CD14-positive monocyte (primary cell): ENCODE measurements around the gene ARSH. TPM values are rescaled to one million over a fixed set of nuclear protein-coding genes. Genes with fewer than 3 reads are reported as not detected.

Experiments used
- DNase-seq, 3 donors: peaks; one replicate each; pipeline ENCODE4 v3.0.0-alpha.2; 2011 to 2022
- H2AFZ ChIP-seq: 2 replicates; pipeline ENCODE4 v1.6.0; 2012; ENCODE audit warnings: mild to moderate bottlenecking, low read depth, low read length, inconsistent platforms; ENCODE audit not compliant: insufficient read depth, poor library complexity, severe bottlenecking
- H3K27ac ChIP-seq, 2 donors: 1 replicate in 1 of 2; 2 replicates in 1 of 2; pipeline ENCODE4 v1.5.1; 2012 to 2013; ENCODE audit warnings: low read length in 2 of 2, control low read depth in 1 of 2, inconsistent platforms in 1 of 2, low read depth in 1 of 2, mild to moderate bottlenecking in 1 of 2
- H3K27me3 ChIP-seq, 2 donors: one replicate each; pipeline versions ENCODE4 v1.6.0 to v1.6.1; 2011 to 2013; ENCODE audit warnings: low read length in 2 of 2; ENCODE audit not compliant: control insufficient read depth in 2 of 2, insufficient read depth in 2 of 2
- H3K36me3 ChIP-seq, 2 donors: replicated peaks in 1 of 2; 1 replicate in 1 of 2; 2 replicates in 1 of 2; pipeline versions ENCODE4 v1.5.1 to v1.6.1; 2012 to 2013; ENCODE audit warnings: low read length in 2 of 2, control low read depth in 1 of 2, inconsistent platforms in 1 of 2, mild to moderate bottlenecking in 1 of 2; ENCODE audit not compliant: insufficient read depth in 2 of 2, control insufficient read depth in 1 of 2
- H3K4me1 ChIP-seq, 2 donors: 1 replicate in 1 of 2; 2 replicates in 1 of 2; pipeline versions ENCODE4 v1.5.1 to v1.6.1; 2012 to 2013; ENCODE audit warnings: low read length in 2 of 2, control low read depth in 1 of 2, inconsistent platforms in 1 of 2, mild to moderate bottlenecking in 1 of 2, moderate library complexity in 1 of 2; ENCODE audit not compliant: insufficient read depth in 2 of 2, control insufficient read depth in 1 of 2
- H3K4me2 ChIP-seq: replicated peaks from 2 replicates; pipeline ENCODE3; 2012; ENCODE audit warnings: low read length, moderate library complexity, mild to moderate bottlenecking; ENCODE audit not compliant: poor library complexity, severe bottlenecking; ENCODE audit errors: extremely low read depth
- H3K4me3 ChIP-seq, 3 experiments: fragments of 200-600 bp in 1 of 3; sonication (generic) in 1 of 3; replicated peaks in 1 of 3; 1 replicate in 2 of 3; 2 replicates in 1 of 3; pipeline ENCODE4 v1.5.1; 2011 to 2013; ENCODE audit warnings: low read length in 3 of 3, mild to moderate bottlenecking in 3 of 3, control low read depth in 2 of 3, low read depth in 2 of 3, inconsistent platforms in 1 of 3, moderate library complexity in 1 of 3
- H3K79me2 ChIP-seq: 2 replicates; pipeline ENCODE4 v1.6.0; 2012; ENCODE audit warnings: mild to moderate bottlenecking, control low read depth, inconsistent platforms, low read length, moderate library complexity; ENCODE audit not compliant: insufficient read depth
- H3K9ac ChIP-seq: 2 replicates; pipeline ENCODE4 v1.6.0; 2017; ENCODE audit warnings: low read length, mild to moderate bottlenecking; ENCODE audit not compliant: insufficient read depth, poor library complexity, severe bottlenecking
- H3K9me3 ChIP-seq, 2 donors: replicated peaks in 1 of 2; 1 replicate in 1 of 2; 2 replicates in 1 of 2; pipeline versions ENCODE4 v1.5.1 to v1.6.1; 2012 to 2013; ENCODE audit warnings: low read length in 2 of 2, control low read depth in 1 of 2; ENCODE audit not compliant: control insufficient read depth in 1 of 2, insufficient read depth in 1 of 2
- H4K20me1 ChIP-seq: 2 replicates; pipeline ENCODE4 v1.6.0; 2012; ENCODE audit warnings: mild to moderate bottlenecking, low read length, control low read depth, moderate library complexity; ENCODE audit not compliant: insufficient read depth
- H3K27ac Mint-ChIP-seq, 7 donors: one replicate each; pipeline ENCODE4 v1.8.0; 2020; ENCODE audit warnings: mild to moderate bottlenecking in 7 of 7, mixed read lengths in 7 of 7, moderate library complexity in 6 of 7, inconsistent platforms in 2 of 7
- H3K27me3 Mint-ChIP-seq, 3 donors: one replicate each; pipeline ENCODE4 v1.8.0; 2021 to 2022; ENCODE audit warnings: low read depth in 3 of 3, mild to moderate bottlenecking in 3 of 3, mixed read lengths in 3 of 3, moderate library complexity in 3 of 3, inconsistent platforms in 1 of 3
- H3K36me3 Mint-ChIP-seq, 2 donors: one replicate each; pipeline ENCODE4 v1.8.0; 2020; ENCODE audit warnings: mixed read lengths in 2 of 2, inconsistent platforms in 1 of 2, mild to moderate bottlenecking in 1 of 2
- H3K4me1 Mint-ChIP-seq: one replicate; pipeline ENCODE4 v1.8.0; 2020; ENCODE audit warnings: mild to moderate bottlenecking, mixed read lengths
- H3K4me3 Mint-ChIP-seq, 2 donors: one replicate each; pipeline ENCODE4 v1.8.0; 2020; ENCODE audit warnings: mild to moderate bottlenecking in 2 of 2, mixed read lengths in 2 of 2, moderate library complexity in 1 of 2
- H3K9me3 Mint-ChIP-seq, 7 donors: one replicate each; pipeline ENCODE4 v1.8.0; 2020 to 2022; ENCODE audit warnings: mixed read lengths in 7 of 7, mild to moderate bottlenecking in 6 of 7, moderate library complexity in 6 of 7, inconsistent platforms in 2 of 7
- WGBS: methylation state at CpG from one replicate; pipeline ENCODE4 v1.1.5; 2013; ENCODE audit warnings: missing lambda C conversion rate; ENCODE audit not compliant: insufficient coverage; 5-methylcytosine and 5-hydroxymethylcytosine counted together
- intact Hi-C, 2 donors: fragments of 100-400 bp; cut with micrococcal nuclease; formaldehyde crosslinking; loops; one replicate each; pipeline versions ENCODE4 v1.15.0 to v1.15.1; 2023
- polyA plus RNA-seq, 3 donors: library from polyadenylated mRNA; depleted of rRNA in 1 of 3; unstranded in 2 of 3; stranded (reverse) in 1 of 3; fragments of 300-500 nt in 2 of 3; fragments of >200 nt in 1 of 3; fragmentation: Illumina TruSeq in 2 of 3; gene quantifications; 1 replicate in 2 of 3; 2 replicates in 1 of 3; pipeline ENCODE4 v1.2.3, GENCODE V29; 2012 to 2021
- TF ChIP-seq, protein P1 (sequence below): fragments of 200-600 bp; IDR thresholded peaks from one replicate; pipeline ENCODE4 v1.8.0; 2022; ENCODE audit warnings: antibody characterized with exemption, mild to moderate bottlenecking

ARSH gene
- polyA plus RNA-seq, 3 donors: not detected

DNA sequence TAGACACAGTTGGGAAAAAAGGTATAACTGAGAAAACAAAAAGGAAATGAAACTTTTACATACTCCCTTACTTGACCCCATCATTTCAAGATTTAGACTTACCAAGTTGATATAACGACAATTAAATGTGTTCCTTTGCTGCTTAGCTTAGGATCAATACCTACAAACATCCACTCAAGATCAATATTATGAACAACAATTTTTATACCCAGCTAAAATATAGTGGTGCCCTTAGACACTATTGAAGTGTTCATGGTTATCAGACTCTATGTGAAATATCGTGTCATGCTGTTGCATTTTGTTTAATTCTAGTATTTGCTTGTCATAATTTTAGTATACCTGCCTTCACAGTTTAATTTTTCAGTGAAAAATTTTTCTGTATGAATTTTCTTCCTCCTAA is 4.2 kb downstream of the ARSH start:
- WGBS: no CpG with 5 or more reads among the region's 2 CpGs
- Histone ChIP-seq H3K79me2 (no peaks in the 10 kb centered on the region), H3K4me1 (no peaks in the 10 kb centered on the region), H3K4me2 (no peak overlapping the region), H3K36me3 (no peaks in the 10 kb centered on the region), H3K4me3 (no peak overlapping the region), H3K9me3 (peaks cover 13 to 19% of the 10 kb centered on the region in 2 donors), H3K27ac (no peak overlapping the region), H3K27me3 (no peaks in the 10 kb centered on the region), H3K9ac (no peak overlapping the region), H4K20me1 (no peaks in the 10 kb centered on the region), H2AFZ (no peak overlapping the region)
- TF ChIP-seq, protein P1, sequence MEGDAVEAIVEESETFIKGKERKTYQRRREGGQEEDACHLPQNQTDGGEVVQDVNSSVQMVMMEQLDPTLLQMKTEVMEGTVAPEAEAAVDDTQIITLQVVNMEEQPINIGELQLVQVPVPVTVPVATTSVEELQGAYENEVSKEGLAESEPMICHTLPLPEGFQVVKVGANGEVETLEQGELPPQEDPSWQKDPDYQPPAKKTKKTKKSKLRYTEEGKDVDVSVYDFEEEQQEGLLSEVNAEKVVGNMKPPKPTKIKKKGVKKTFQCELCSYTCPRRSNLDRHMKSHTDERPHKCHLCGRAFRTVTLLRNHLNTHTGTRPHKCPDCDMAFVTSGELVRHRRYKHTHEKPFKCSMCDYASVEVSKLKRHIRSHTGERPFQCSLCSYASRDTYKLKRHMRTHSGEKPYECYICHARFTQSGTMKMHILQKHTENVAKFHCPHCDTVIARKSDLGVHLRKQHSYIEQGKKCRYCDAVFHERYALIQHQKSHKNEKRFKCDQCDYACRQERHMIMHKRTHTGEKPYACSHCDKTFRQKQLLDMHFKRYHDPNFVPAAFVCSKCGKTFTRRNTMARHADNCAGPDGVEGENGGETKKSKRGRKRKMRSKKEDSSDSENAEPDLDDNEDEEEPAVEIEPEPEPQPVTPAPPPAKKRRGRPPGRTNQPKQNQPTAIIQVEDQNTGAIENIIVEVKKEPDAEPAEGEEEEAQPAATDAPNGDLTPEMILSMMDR: no peak
- Mint-ChIP-seq H3K9me3 (peaks cover 5 to 41% (median 18%) of the 10 kb centered on the region in 7 donors), H3K27ac (no peak overlapping the region), H3K36me3 (no peaks in the 10 kb centered on the region), H3K27me3 (peaks cover 0 to 4% (median 0%) of the 10 kb centered on the region in 3 donors), H3K4me3 (no peak overlapping the region), H3K4me1 (no peaks in the 10 kb centered on the region)
- intact Hi-C loops: no loop called here
- no peak for DNase-seq

- H3K27me3 ChIP-seq: no peaks in the 10 kb centered on the region
- no peaks in the 10 kb centered on the region for H3K36me3 Mint-ChIP-seq
- H3K9ac ChIP-seq: no peak overlapping the region
- H3K4me1 Mint-ChIP-seq: no peaks in the 10 kb centered on the region
- intact Hi-C loops: no loop called here
- H3K27ac ChIP-seq: no peak overlapping the region
- no peaks in the 10 kb centered on the region for H4K20me1 ChIP-seq
- peaks cover 3 to 17% (median 8%) of the 10 kb centered on the region in 7 donors for H3K9me3 Mint-ChIP-seq
- DNase-seq: no peak
- peaks cover 0 to 3% of the 10 kb centered on the region in 2 donors for H3K9me3 ChIP-seq
- TF ChIP-seq, protein P1: no peak
- H3K36me3 ChIP-seq: no peaks in the 10 kb centered on the region
- H2AFZ ChIP-seq: no peak overlapping the region
- H3K4me3 Mint-ChIP-seq: no peak overlapping the region
- no peak overlapping the region for H3K4me2 ChIP-seq
- H3K4me1 ChIP-seq: no peaks in the 10 kb centered on the region
- no peak overlapping the region for H3K27ac Mint-ChIP-seq
- no peak overlapping the region for H3K4me3 ChIP-seq
- no peaks in the 10 kb centered on the region for H3K79me2 ChIP-seq
- H3K27me3 Mint-ChIP-seq: peaks cover 0 to 9% (median 0%) of the 10 kb centered on the region in 3 donors
These were observed 11.1 kb downstream of the ARSH start for GRCh38 chrX:3017492-3017891.
